SK-N-SH (cell line): ENCODE measurements around the gene KCNK16. TPM values are rescaled to one million over a fixed set of nuclear protein-coding genes. Genes with fewer than 3 reads are reported as not detected.

Experiments
- CTCF ChIA-PET: fragments of 300-600, 350-600 bp; formaldehyde crosslinking; extraction: SDS; loops from one replicate; lab custom pipeline; 2021; lab: Yijun Ruan, JAX
- POLR2A ChIA-PET: fragments of 350-600 bp; sonication (Branson Sonifier 250); formaldehyde crosslinking; extraction: SDS; loops from one replicate; lab custom pipeline; 2020; ENCODE audit warnings: antibody characterized with exemption, inconsistent platforms; lab: Yijun Ruan, JAX
- DNase-seq: peaks from one replicate; pipeline ENCODE4 v3.0.0; 2012
- H2AFZ ChIP-seq: fragments of 200-600 bp; sonication (generic); 2 replicates; pipeline ENCODE4 v1.8.1; 2016; ENCODE audit warnings: antibody characterized with exemption, mild to moderate bottlenecking, low read depth
- H3F3A ChIP-seq: fragments of 200-600 bp; sonication (generic); replicated peaks from 2 replicates; pipeline ENCODE3; 2016; ENCODE audit warnings: antibody characterized with exemption, mild to moderate bottlenecking; ENCODE audit not compliant: insufficient read depth
- H3K27ac ChIP-seq, 2 experiments: fragments of 200-500 bp in 1 of 2; fragments of 200-600 bp in 1 of 2; sonication (Bioruptor generic) in 1 of 2; sonication (generic), shearing (Covaris generic) in 1 of 2; 2 replicates each; pipeline versions ENCODE4 v1.5.1 to v1.6.1; 2014 to 2016; ENCODE audit warnings: low read depth in 2 of 2, inconsistent platforms in 1 of 2, low read length in 1 of 2, mild to moderate bottlenecking in 1 of 2, mixed read lengths in 1 of 2
- H3K27me3 ChIP-seq: fragments of 200-600 bp; sonication (generic), shearing (Covaris generic); 2 replicates; pipeline ENCODE4 v1.6.1; 2016; ENCODE audit warnings: mixed run types; ENCODE audit not compliant: insufficient read depth
- H3K36me3 ChIP-seq, 2 experiments: fragments of 200-500 bp in 1 of 2; fragments of 200-600 bp in 1 of 2; sonication (Bioruptor generic) in 1 of 2; sonication (generic) in 1 of 2; replicated peaks in 1 of 2; 2 replicates each; pipeline versions ENCODE3 to v1.5.1; 2014 to 2016; ENCODE audit warnings: low read length in 1 of 2, mild to moderate bottlenecking in 1 of 2; ENCODE audit not compliant: insufficient read depth in 2 of 2, control insufficient read depth in 1 of 2
- H3K4me1 ChIP-seq, 2 experiments: fragments of 200-500 bp in 1 of 2; fragments of 200-600 bp in 1 of 2; sonication (Bioruptor generic) in 1 of 2; sonication (generic), shearing (Covaris generic) in 1 of 2; 2 replicates each; pipeline versions ENCODE4 v1.5.1 to v1.6.1; 2014 to 2016; ENCODE audit warnings: low read depth in 1 of 2, low read length in 1 of 2, mixed run types in 1 of 2; ENCODE audit not compliant: insufficient read depth in 2 of 2, control insufficient read depth in 1 of 2
- H3K4me2 ChIP-seq: fragments of 200-600 bp; sonication (generic), shearing (Covaris generic); 2 replicates; pipeline ENCODE4 v1.6.1; 2017; ENCODE audit warnings: mixed run types
- H3K4me3 ChIP-seq, 2 experiments: fragments of 200-500 bp in 1 of 2; fragments of 200-600 bp in 1 of 2; sonication (Bioruptor generic) in 1 of 2; sonication (generic), shearing (Covaris generic) in 1 of 2; 2 replicates each; pipeline versions ENCODE4 v1.5.1 to v1.8.1; 2014 to 2016; ENCODE audit warnings: low read depth in 2 of 2, inconsistent platforms in 1 of 2, low read length in 1 of 2, mild to moderate bottlenecking in 1 of 2, mixed read lengths in 1 of 2, moderate library complexity in 1 of 2
- H3K79me2 ChIP-seq: fragments of 200-600 bp; sonication (generic); 2 replicates; pipeline ENCODE4 v1.8.1; 2017; ENCODE audit warnings: mild to moderate bottlenecking; ENCODE audit not compliant: insufficient read depth
- H3K9ac ChIP-seq: fragments of 200-600 bp; sonication (generic); 2 replicates; pipeline ENCODE4 v1.6.1; 2017; ENCODE audit warnings: mixed run types
- H3K9me2 ChIP-seq: fragments of 200-600 bp; sonication (generic); 2 replicates; pipeline ENCODE4 v1.6.1; 2017; ENCODE audit warnings: mixed run types
- H3K9me3 ChIP-seq: fragments of 200-600 bp; sonication (generic); 2 replicates; pipeline ENCODE4 v1.6.1; 2017; ENCODE audit warnings: mixed run types, mild to moderate bottlenecking, moderate library complexity
- H4K20me1 ChIP-seq: fragments of 200-600 bp; sonication (generic); 2 replicates; pipeline ENCODE4 v1.6.1; 2017; ENCODE audit warnings: mild to moderate bottlenecking, mixed run types; ENCODE audit not compliant: insufficient read depth
- FOSL2 ChIP-seq: IDR thresholded peaks from 2 replicates; pipeline ENCODE4 v1.4.0; 2012; ENCODE audit warnings: low read depth, mild to moderate bottlenecking, moderate library complexity, borderline replicate concordance
- FOXJ3 ChIP-seq: sonication (generic); formaldehyde crosslinking; IDR thresholded peaks from 2 replicates; pipeline ENCODE4 v1.5.1; 2020; ENCODE audit warnings: mild to moderate bottlenecking, missing genetic modification reagents
- FOXM1 ChIP-seq: IDR thresholded peaks from 2 replicates; pipeline ENCODE4 v1.4.0; 2012; ENCODE audit warnings: low read depth, mild to moderate bottlenecking
- GATA2 ChIP-seq: sonication (generic); formaldehyde crosslinking; IDR thresholded peaks from 2 replicates; pipeline ENCODE4 v1.5.0; 2020; ENCODE audit warnings: mild to moderate bottlenecking, missing genetic modification reagents
- JUND ChIP-seq: IDR thresholded peaks from 2 replicates; pipeline ENCODE4 v1.4.0; 2012
- MAX ChIP-seq: IDR thresholded peaks from 2 replicates; pipeline ENCODE4 v1.4.0; 2012; ENCODE audit warnings: low read depth
- MXI1 ChIP-seq: IDR thresholded peaks from 2 replicates; pipeline ENCODE4 v1.6.1; 2012; ENCODE audit warnings: mild to moderate bottlenecking, low read depth, low read length, improper control_type of control experiment
- NRF1 ChIP-seq: IDR thresholded peaks from 2 replicates; pipeline ENCODE4 v1.6.1; 2012; ENCODE audit warnings: low read depth, mild to moderate bottlenecking, low read length
- PBX3 ChIP-seq: IDR thresholded peaks from 2 replicates; pipeline ENCODE4; 2012
- RCOR1 ChIP-seq: fragments of 150-350 bp; IDR thresholded peaks from 2 replicates; pipeline ENCODE4 v1.6.1; 2017; ENCODE audit warnings: antibody characterized with exemption, low read length
- RFX5 ChIP-seq: IDR thresholded peaks from 2 replicates; pipeline ENCODE4 v1.6.1; 2012; ENCODE audit warnings: mild to moderate bottlenecking, improper control_type of control experiment, low read length
- SMC3 ChIP-seq: IDR thresholded peaks from 2 replicates; pipeline ENCODE4 v1.6.1; 2012; ENCODE audit warnings: low read depth, low read length, improper control_type of control experiment
- TAF1 ChIP-seq: IDR thresholded peaks from 2 replicates; pipeline ENCODE4 v1.6.1; 2012; ENCODE audit warnings: low read depth, mild to moderate bottlenecking, low read length, moderate library complexity, borderline replicate concordance
- WGBS: methylation state at CpG from one replicate; pipeline ENCODE4 v1.1.6; 2017; ENCODE audit warnings: low lambda C conversion rate; 5-methylcytosine and 5-hydroxymethylcytosine counted together
- polyA plus RNA-seq, 3 experiments: library from polyadenylated mRNA; depleted of rRNA; stranded (reverse); fragments of >200 nt; gene quantifications; 2 replicates each; pipeline ENCODE4 v1.2.3, GENCODE V29; 2012
- TF ChIP-seq, protein P1 (sequence below): IDR thresholded peaks from 2 replicates; pipeline ENCODE4 v1.6.1; 2012; ENCODE audit warnings: mild to moderate bottlenecking, low read depth, low read length, moderate library complexity
- TF ChIP-seq, protein P2 (sequence below): fragments of 150-350 bp; IDR thresholded peaks from 2 replicates; pipeline ENCODE4 v1.6.1; 2016; ENCODE audit warnings: mild to moderate bottlenecking, low read depth, low read length

The KCNK16 gene
- polyA plus RNA-seq, 1 of the 3 experiments (the other 2 are of a cell fraction) = not detected

DNA sequence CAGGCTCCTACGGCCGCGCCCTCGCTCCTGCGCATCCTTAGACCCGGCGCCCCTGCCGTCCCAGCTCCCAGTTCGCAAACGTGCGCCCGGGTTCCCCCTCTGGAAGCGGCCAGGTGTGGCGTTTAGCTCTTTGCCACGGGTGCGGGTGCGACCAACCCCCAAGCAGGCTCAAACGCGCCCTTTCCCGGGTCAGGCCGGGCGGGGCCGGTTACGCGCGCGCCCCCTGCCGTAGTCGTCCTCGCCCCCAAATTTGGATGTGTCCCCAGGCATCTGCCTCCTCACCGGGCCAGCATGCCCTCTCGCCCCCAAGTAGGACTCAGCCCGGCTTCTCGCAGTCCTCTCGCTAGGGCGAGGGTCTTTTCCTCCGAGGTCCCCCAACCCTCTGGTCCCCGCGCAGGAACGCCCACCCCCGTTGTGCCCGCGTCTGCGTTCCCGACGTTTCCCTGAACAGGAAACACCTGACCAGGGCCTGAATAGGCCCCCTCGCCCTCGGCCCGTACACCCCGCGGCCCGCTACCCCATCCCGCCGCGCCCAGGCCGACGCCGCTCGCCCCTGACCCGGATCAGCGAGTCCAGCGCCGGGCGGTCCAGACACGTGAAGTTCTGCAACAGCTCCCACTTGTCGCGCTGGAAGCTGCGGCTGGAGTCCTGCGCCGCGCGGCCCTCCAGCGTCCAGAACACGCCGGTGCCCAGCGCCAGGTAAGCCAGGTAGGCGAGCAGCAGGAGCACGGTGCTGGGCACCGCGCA lies 8.8 kb downstream of the KCNK16 start:
- POLR2A ChIA-PET = no interaction called here
- no peaks in the 10 kb centered on the region for H3K36me3 ChIP-seq
- CTCF ChIA-PET = interaction anchor here (1.1 to 10.2 kb wide), 5 partner anchors 11 to 442 kb away, joined by 3 to 44 read pairs (median 37); no protein-coding TSS in a partner anchor
- H3K9me2 ChIP-seq = no peaks in the 10 kb centered on the region
- 10% methylated on average over 40 of the region's 80 CpGs for WGBS
- H3F3A ChIP-seq = no peaks in the 10 kb centered on the region
- no peak overlapping the region for H3K9ac ChIP-seq
- TF ChIP-seq MAX = no peak
- TF ChIP-seq RFX5 = no peak
- TF ChIP-seq, protein P1, sequence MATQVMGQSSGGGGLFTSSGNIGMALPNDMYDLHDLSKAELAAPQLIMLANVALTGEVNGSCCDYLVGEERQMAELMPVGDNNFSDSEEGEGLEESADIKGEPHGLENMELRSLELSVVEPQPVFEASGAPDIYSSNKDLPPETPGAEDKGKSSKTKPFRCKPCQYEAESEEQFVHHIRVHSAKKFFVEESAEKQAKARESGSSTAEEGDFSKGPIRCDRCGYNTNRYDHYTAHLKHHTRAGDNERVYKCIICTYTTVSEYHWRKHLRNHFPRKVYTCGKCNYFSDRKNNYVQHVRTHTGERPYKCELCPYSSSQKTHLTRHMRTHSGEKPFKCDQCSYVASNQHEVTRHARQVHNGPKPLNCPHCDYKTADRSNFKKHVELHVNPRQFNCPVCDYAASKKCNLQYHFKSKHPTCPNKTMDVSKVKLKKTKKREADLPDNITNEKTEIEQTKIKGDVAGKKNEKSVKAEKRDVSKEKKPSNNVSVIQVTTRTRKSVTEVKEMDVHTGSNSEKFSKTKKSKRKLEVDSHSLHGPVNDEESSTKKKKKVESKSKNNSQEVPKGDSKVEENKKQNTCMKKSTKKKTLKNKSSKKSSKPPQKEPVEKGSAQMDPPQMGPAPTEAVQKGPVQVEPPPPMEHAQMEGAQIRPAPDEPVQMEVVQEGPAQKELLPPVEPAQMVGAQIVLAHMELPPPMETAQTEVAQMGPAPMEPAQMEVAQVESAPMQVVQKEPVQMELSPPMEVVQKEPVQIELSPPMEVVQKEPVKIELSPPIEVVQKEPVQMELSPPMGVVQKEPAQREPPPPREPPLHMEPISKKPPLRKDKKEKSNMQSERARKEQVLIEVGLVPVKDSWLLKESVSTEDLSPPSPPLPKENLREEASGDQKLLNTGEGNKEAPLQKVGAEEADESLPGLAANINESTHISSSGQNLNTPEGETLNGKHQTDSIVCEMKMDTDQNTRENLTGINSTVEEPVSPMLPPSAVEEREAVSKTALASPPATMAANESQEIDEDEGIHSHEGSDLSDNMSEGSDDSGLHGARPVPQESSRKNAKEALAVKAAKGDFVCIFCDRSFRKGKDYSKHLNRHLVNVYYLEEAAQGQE = no peak
- no peak for TF ChIP-seq MXI1
- no peak for TF ChIP-seq TAF1
- no peak for TF ChIP-seq FOXJ3
- TF ChIP-seq FOXM1 = no peak
- TF ChIP-seq NRF1 = no peak
- no peak for TF ChIP-seq RCOR1
- TF ChIP-seq, all 33 proteins: peak for 0
- no peak overlapping the region for H3K27ac ChIP-seq
- peak overlapping the region in 1 of 2 experiments; percentile 14; a peak in 1 of 4 replicates for H3K4me3 ChIP-seq
- H2AFZ ChIP-seq = no peak overlapping the region
- peak; percentile 56 for DNase-seq
- H3K4me1 ChIP-seq = peaks cover 0 to 2% of the 10 kb centered on the region in 2 experiments; a peak in 1 of 4 replicates
- H3K79me2 ChIP-seq = no peaks in the 10 kb centered on the region
- H4K20me1 ChIP-seq = no peaks in the 10 kb centered on the region
- peaks cover 7% of the 10 kb centered on the region; the same call in 1 of the 2 replicates for H3K27me3 ChIP-seq
- H3K9me3 ChIP-seq = no peaks in the 10 kb centered on the region
- no peak overlapping the region for H3K4me2 ChIP-seq

- H3K9me3 ChIP-seq = no peaks in the 10 kb centered on the region
- no peaks in the 10 kb centered on the region for H3F3A ChIP-seq
- H3K79me2 ChIP-seq = no peaks in the 10 kb centered on the region
- no peak overlapping the region for H3K27ac ChIP-seq
- ChIA-PET CTCF (interaction anchor here (1.0 to 16.6 kb wide), 8 partner anchors 11 to 441 kb away, joined by 3 to 457 read pairs (median 37); no protein-coding TSS in a partner anchor), POLR2A (no interaction called here)
- DNase-seq = no peak
- no peak overlapping the region for H3K9ac ChIP-seq
- H3K36me3 ChIP-seq = no peaks in the 10 kb centered on the region
- no peak overlapping the region; a peak in 1 of 4 replicates for H3K4me3 ChIP-seq
- peaks cover 0 to 2% of the 10 kb centered on the region in 2 experiments; a peak in 1 of 4 replicates for H3K4me1 ChIP-seq
- H3K9me2 ChIP-seq = no peaks in the 10 kb centered on the region
- no peak overlapping the region for H3K4me2 ChIP-seq
- H2AFZ ChIP-seq = no peak overlapping the region
- H3K27me3 ChIP-seq = peaks cover 7% of the 10 kb centered on the region; the same call in 1 of the 2 replicates
- no peaks in the 10 kb centered on the region for H4K20me1 ChIP-seq
- WGBS = 43% methylated on average over 16 of the region's 45 CpGs
- TF ChIP-seq TAF1 (no peak), SMC3 (no peak), PBX3 (no peak), FOSL2 (no peak), JUND (no peak), GATA2 (no peak)
- TF ChIP-seq, protein P2, sequence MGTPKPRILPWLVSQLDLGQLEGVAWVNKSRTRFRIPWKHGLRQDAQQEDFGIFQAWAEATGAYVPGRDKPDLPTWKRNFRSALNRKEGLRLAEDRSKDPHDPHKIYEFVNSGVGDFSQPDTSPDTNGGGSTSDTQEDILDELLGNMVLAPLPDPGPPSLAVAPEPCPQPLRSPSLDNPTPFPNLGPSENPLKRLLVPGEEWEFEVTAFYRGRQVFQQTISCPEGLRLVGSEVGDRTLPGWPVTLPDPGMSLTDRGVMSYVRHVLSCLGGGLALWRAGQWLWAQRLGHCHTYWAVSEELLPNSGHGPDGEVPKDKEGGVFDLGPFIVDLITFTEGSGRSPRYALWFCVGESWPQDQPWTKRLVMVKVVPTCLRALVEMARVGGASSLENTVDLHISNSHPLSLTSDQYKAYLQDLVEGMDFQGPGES = no peak
- TF ChIP-seq, protein P1 = no peak
These were observed 9.5 kb downstream of the KCNK16 start for GRCh38 chr6:39312912-39313525.
